ENCODE results near the gene C21orf58.
A peak's percentile ranks its signal among the peaks of the same experiment; 100 is the strongest.

Gene C21orf58

GRCh38 chr21:46352164-46352515 is 28.5 kb upstream of the C21orf58 start:
- no peak for DNase-seq

GRCh38 chr21:46351476-46352163 is 27.9 kb upstream of the C21orf58 start:
- DNase-seq = no peak

- DNase-seq = no peak
Observed at GRCh38 chr21:46350981-46351380, 27.3 kb upstream of the C21orf58 start.

GRCh38 chr21:46350571-46350970 is 26.9 kb upstream of the C21orf58 start:
- no peak for DNase-seq

- no peak for DNase-seq
Observed at GRCh38 chr21:46349134-46349760, 25.6 kb upstream of the C21orf58 start.

GRCh38 chr21:46347791-46348381 is 24.2 kb upstream of the C21orf58 start:
- DNase-seq = no peak

GRCh38 chr21:46347203-46347550 is 23.5 kb upstream of the C21orf58 start:
- no peak for DNase-seq

- DNase-seq = no peak
Observed at GRCh38 chr21:46346296-46347202, 22.9 kb upstream of the C21orf58 start.

GRCh38 chr21:46345861-46346260 is 22.2 kb upstream of the C21orf58 start:
- no peak for DNase-seq

GRCh38 chr21:46344219-46344915 is 20.7 kb upstream of the C21orf58 start:
- no peak for DNase-seq

GRCh38 chr21:46340998-46341397 is 17.3 kb upstream of the C21orf58 start:
- DNase-seq = no peak

GRCh38 chr21:46336603-46337002 is 12.9 kb upstream of the C21orf58 start:
- DNase-seq = no peak

GRCh38 chr21:46334351-46335140 is 10.9 kb upstream of the C21orf58 start:
- DNase-seq = no peak

GRCh38 chr21:46329796-46330195 is 6.1 kb upstream of the C21orf58 start:
- DNase-seq = no peak

- DNase-seq = no peak
Observed at GRCh38 chr21:46328151-46328550, 4.5 kb upstream of the C21orf58 start.

- no peak for DNase-seq
Observed at GRCh38 chr21:46327711-46328110, 4.0 kb upstream of the C21orf58 start.

GRCh38 chr21:46326110-46326703 is 2.5 kb upstream of the C21orf58 start:
- DNase-seq = no peak

GRCh38 chr21:46325073-46325912 is 1.6 kb upstream of the C21orf58 start:
- DNase-seq = peak; percentile 42 to 57

GRCh38 chr21:46324390-46325072 is 861 bp upstream of the C21orf58 start:
- peak; percentile 88 to 89 for DNase-seq

- DNase-seq = peak in 1 of 2 experiments; percentile 44
Observed at GRCh38 chr21:46323227-46323709, 402 bp downstream of the C21orf58 start.

Data from activated CD4-positive, alpha-beta T cell treated with anti-CD3 and anti-CD28 coated beads, Interleukin-2, amount 50 U/mL, for 48 hours (primary cell).